Smooth muscle cell (in vitro differentiated cells): ENCODE data around the gene PKNOX2. TPM values are rescaled to one million over a fixed set of nuclear protein-coding genes. Genes with fewer than 3 reads are reported as not detected.
A peak's percentile ranks its signal among the peaks of the same experiment; 100 is the strongest.

ENCODE experiments used
- DNase-seq: peaks from one replicate; lab custom pipeline; 2025; ENCODE audit not compliant: unreplicated experiment; lab: John Stamatoyannopoulos, UW
- H2AFZ ChIP-seq: fragments of 200-600 bp; sonication (generic); 2 replicates; pipeline ENCODE4 v1.6.0; 2016; ENCODE audit warnings: antibody characterized with exemption, low read depth, mild to moderate bottlenecking
- H3F3A ChIP-seq: fragments of 200-600 bp; sonication (generic); 2 replicates; pipeline ENCODE4 v1.6.0; 2017; ENCODE audit warnings: antibody characterized with exemption, low read depth
- H3K27ac ChIP-seq: fragments of 200-600 bp; sonication (generic); 2 replicates; pipeline ENCODE4 v1.5.1; 2016; ENCODE audit warnings: low read depth, mild to moderate bottlenecking
- H3K27me3 ChIP-seq: fragments of 200-600 bp; sonication (generic); 2 replicates; pipeline ENCODE4 v1.6.1; 2016; ENCODE audit warnings: low read depth, mild to moderate bottlenecking
- H3K36me3 ChIP-seq: fragments of 200-600 bp; sonication (generic); 2 replicates; pipeline ENCODE4 v1.5.1; 2016; ENCODE audit warnings: low read depth
- H3K4me1 ChIP-seq: fragments of 200-600 bp; sonication (generic); 2 replicates; pipeline ENCODE4 v1.5.1; 2016; ENCODE audit warnings: low read depth
- H3K4me2 ChIP-seq: fragments of 200-600 bp; sonication (generic); 2 replicates; pipeline ENCODE4 v1.6.0; 2016; ENCODE audit warnings: mild to moderate bottlenecking
- H3K4me3 ChIP-seq: fragments of 200-600 bp; sonication (generic); 2 replicates; pipeline ENCODE4 v1.5.1; 2016; ENCODE audit warnings: mild to moderate bottlenecking
- H3K79me2 ChIP-seq: fragments of 200-600 bp; sonication (generic); 2 replicates; pipeline ENCODE4 v1.6.0; 2016; ENCODE audit warnings: low read depth, mild to moderate bottlenecking
- H3K9ac ChIP-seq: fragments of 200-600 bp; sonication (generic); 2 replicates; pipeline ENCODE4 v1.6.0; 2016; ENCODE audit warnings: low read depth
- H3K9me3 ChIP-seq: fragments of 200-600 bp; sonication (generic); replicated peaks from 2 replicates; pipeline ENCODE4 v1.5.1; 2016; ENCODE audit warnings: low read depth
- H4K20me1 ChIP-seq: fragments of 200-600 bp; sonication (generic); 2 replicates; pipeline ENCODE4 v1.6.0; 2016; ENCODE audit warnings: low read depth
- CTCF ChIP-seq: fragments of 200-600 bp; sonication (generic); IDR thresholded peaks from 2 replicates; pipeline ENCODE4 v1.5.1; 2017; ENCODE audit warnings: borderline replicate concordance, mild to moderate bottlenecking, antibody characterized with exemption; ENCODE audit not compliant: insufficient read depth, poor library complexity, severe bottlenecking
- WGBS: methylation state at CpG from one replicate; pipeline ENCODE4 v1.1.7; 2016; ENCODE audit warnings: low lambda C conversion rate; 5-methylcytosine and 5-hydroxymethylcytosine counted together
- polyA plus RNA-seq: library from polyadenylated mRNA; unstranded; fragments of >200 nt; fragmentation: Nextera tagmentation; extraction: Ambion mirVana; gene quantifications from 2 replicates; pipeline ENCODE4 v1.2.1, GENCODE V29; 2016
- total RNA-seq: library from RNA; depleted of rRNA; stranded (reverse); fragments of >200 nt; gene quantifications from 2 replicates; pipeline ENCODE4 v1.2.3, GENCODE V29; 2014

The PKNOX2 gene
- total and polyA plus RNA-seq, 2 experiments from 2014 or later, result 7.2 to 7.9 TPM

GRCh38 chr11:125293596-125293995, 129.0 kb downstream of the PKNOX2 start:
- Histone ChIP-seq H3K4me1 (peaks cover 4% of the 10 kb centered on the region), H3K4me2 (no peak overlapping the region), H4K20me1 (no peaks in the 10 kb centered on the region), H3K36me3 (no peaks in the 10 kb centered on the region), H3K27ac (no peak overlapping the region), H2AFZ (no peak overlapping the region), H3K79me2 (no peaks in the 10 kb centered on the region), H3K9ac (no peak overlapping the region), H3K4me3 (no peak overlapping the region), H3K27me3 (no peaks in the 10 kb centered on the region), H3K9me3 (no peaks in the 10 kb centered on the region), H3F3A (peaks cover 5% of the 10 kb centered on the region)
- 79% methylated on average over 5 of the region's 5 CpGs for WGBS
- TF ChIP-seq CTCF, result no peak
- DNase-seq, result no peak

GRCh38 chr11:125295931-125296330, 131.4 kb downstream of the PKNOX2 start:
- no peak overlapping the region for H3K4me3 ChIP-seq
- WGBS, result 48% methylated on average over 6 of the region's 6 CpGs
- DNase-seq, result no peak

GRCh38 chr11:125297346-125297915, 132.9 kb downstream of the PKNOX2 start:
- Histone ChIP-seq H3K27ac (no peak overlapping the region), H3K79me2 (no peaks in the 10 kb centered on the region), H3F3A (peaks cover 5% of the 10 kb centered on the region), H3K4me1 (peaks cover 4% of the 10 kb centered on the region), H3K4me3 (no peak overlapping the region), H3K9me3 (no peaks in the 10 kb centered on the region), H4K20me1 (no peaks in the 10 kb centered on the region), H3K9ac (no peak overlapping the region), H3K27me3 (no peaks in the 10 kb centered on the region), H2AFZ (no peak overlapping the region), H3K4me2 (no peak overlapping the region), H3K36me3 (no peaks in the 10 kb centered on the region)
- no peak for TF ChIP-seq CTCF
- 94% methylated on average over 7 of the region's 7 CpGs for WGBS
- DNase-seq, result no peak

More at GRCh38 chr11:125295931-125296330, 131.4 kb downstream of the PKNOX2 start:
- peaks cover 4% of the 10 kb centered on the region for H3K4me1 ChIP-seq
- no peaks in the 10 kb centered on the region for H4K20me1 ChIP-seq
- H3K27ac ChIP-seq, result peak overlapping the region; percentile 36
- peak overlapping the region; percentile 55 for H3K4me2 ChIP-seq
- no peak overlapping the region for H2AFZ ChIP-seq
- H3K9me3 ChIP-seq, result no peaks in the 10 kb centered on the region
- no peaks in the 10 kb centered on the region for H3K27me3 ChIP-seq
- no peak overlapping the region for H3K9ac ChIP-seq
- no peaks in the 10 kb centered on the region for H3K36me3 ChIP-seq
- H3F3A ChIP-seq, result peaks cover 5% of the 10 kb centered on the region
- TF ChIP-seq CTCF, result no peak
- no peaks in the 10 kb centered on the region for H3K79me2 ChIP-seq

- no peak overlapping the region for H2AFZ ChIP-seq
- TF ChIP-seq CTCF, result no peak
- no peak overlapping the region for H3K27ac ChIP-seq
- 88% methylated on average over 8 of the region's 8 CpGs for WGBS
- no peak for DNase-seq
- no peak overlapping the region for H3K4me3 ChIP-seq
- no peaks in the 10 kb centered on the region for H3K27me3 ChIP-seq
- no peaks in the 10 kb centered on the region for H3K9me3 ChIP-seq
- H3F3A ChIP-seq, result peaks cover 5% of the 10 kb centered on the region
- H3K79me2 ChIP-seq, result no peaks in the 10 kb centered on the region
- no peaks in the 10 kb centered on the region for H3K36me3 ChIP-seq
- no peak overlapping the region for H3K4me2 ChIP-seq
- no peaks in the 10 kb centered on the region for H4K20me1 ChIP-seq
- H3K9ac ChIP-seq, result no peak overlapping the region
- peaks cover 4% of the 10 kb centered on the region for H3K4me1 ChIP-seq
Observed at GRCh38 chr11:125299061-125299615, 134.6 kb downstream of the PKNOX2 start.
